Smooth muscle cell (in vitro differentiated cells): Measurements from ENCODE around the gene MR1. TPM values are rescaled to one million over a fixed set of nuclear protein-coding genes. Genes with fewer than 3 reads are reported as not detected.

Experiments used
- DNase-seq: peaks from one replicate; lab custom pipeline; 2025; ENCODE audit not compliant: unreplicated experiment; lab: John Stamatoyannopoulos, UW
- H2AFZ ChIP-seq: fragments of 200-600 bp; sonication (generic); 2 replicates; pipeline ENCODE4 v1.6.0; 2016; ENCODE audit warnings: antibody characterized with exemption, low read depth, mild to moderate bottlenecking
- H3F3A ChIP-seq: fragments of 200-600 bp; sonication (generic); 2 replicates; pipeline ENCODE4 v1.6.0; 2017; ENCODE audit warnings: antibody characterized with exemption, low read depth
- H3K27ac ChIP-seq: fragments of 200-600 bp; sonication (generic); 2 replicates; pipeline ENCODE4 v1.5.1; 2016; ENCODE audit warnings: low read depth, mild to moderate bottlenecking
- H3K27me3 ChIP-seq: fragments of 200-600 bp; sonication (generic); 2 replicates; pipeline ENCODE4 v1.6.1; 2016; ENCODE audit warnings: low read depth, mild to moderate bottlenecking
- H3K36me3 ChIP-seq: fragments of 200-600 bp; sonication (generic); 2 replicates; pipeline ENCODE4 v1.5.1; 2016; ENCODE audit warnings: low read depth
- H3K4me1 ChIP-seq: fragments of 200-600 bp; sonication (generic); 2 replicates; pipeline ENCODE4 v1.5.1; 2016; ENCODE audit warnings: low read depth
- H3K4me2 ChIP-seq: fragments of 200-600 bp; sonication (generic); 2 replicates; pipeline ENCODE4 v1.6.0; 2016; ENCODE audit warnings: mild to moderate bottlenecking
- H3K4me3 ChIP-seq: fragments of 200-600 bp; sonication (generic); 2 replicates; pipeline ENCODE4 v1.5.1; 2016; ENCODE audit warnings: mild to moderate bottlenecking
- H3K79me2 ChIP-seq: fragments of 200-600 bp; sonication (generic); 2 replicates; pipeline ENCODE4 v1.6.0; 2016; ENCODE audit warnings: low read depth, mild to moderate bottlenecking
- H3K9ac ChIP-seq: fragments of 200-600 bp; sonication (generic); 2 replicates; pipeline ENCODE4 v1.6.0; 2016; ENCODE audit warnings: low read depth
- H3K9me3 ChIP-seq: fragments of 200-600 bp; sonication (generic); replicated peaks from 2 replicates; pipeline ENCODE4 v1.5.1; 2016; ENCODE audit warnings: low read depth
- H4K20me1 ChIP-seq: fragments of 200-600 bp; sonication (generic); 2 replicates; pipeline ENCODE4 v1.6.0; 2016; ENCODE audit warnings: low read depth
- CTCF ChIP-seq: fragments of 200-600 bp; sonication (generic); IDR thresholded peaks from 2 replicates; pipeline ENCODE4 v1.5.1; 2017; ENCODE audit warnings: borderline replicate concordance, mild to moderate bottlenecking, antibody characterized with exemption; ENCODE audit not compliant: insufficient read depth, poor library complexity, severe bottlenecking
- WGBS: methylation state at CpG from one replicate; pipeline ENCODE4 v1.1.7; 2016; ENCODE audit warnings: low lambda C conversion rate; 5-methylcytosine and 5-hydroxymethylcytosine counted together
- polyA plus RNA-seq: library from polyadenylated mRNA; unstranded; fragments of >200 nt; fragmentation: Nextera tagmentation; extraction: Ambion mirVana; gene quantifications from 2 replicates; pipeline ENCODE4 v1.2.1, GENCODE V29; 2016
- total RNA-seq: library from RNA; depleted of rRNA; stranded (reverse); fragments of >200 nt; gene quantifications from 2 replicates; pipeline ENCODE4 v1.2.3, GENCODE V29; 2014

Gene MR1
- total and polyA plus RNA-seq, 2 experiments from 2014 or later: 0.26 to 2.1 TPM

GRCh38 chr1:181088079-181089016 is 54.6 kb downstream of the MR1 start, which contains the start of gene IER5:
TSS of gene IER5 (plus strand) at chr1:181088700. CDS start at chr1:181088903, 203 bp downstream.
- peaks cover 19% of the 10 kb centered on the region for H3K4me1 ChIP-seq
- peak within 1 kb of the TSS; percentile 95 for H3K9ac ChIP-seq
- H3K4me3 ChIP-seq: peak within 1 kb of the TSS; percentile 94
- H3K4me2 ChIP-seq: peak within 1 kb of the TSS; percentile 100
- H3K36me3 ChIP-seq: no peaks in the 10 kb centered on the region
- DNase-seq: peak; percentile 93
- peak within 1 kb of the TSS; percentile 45 for H2AFZ ChIP-seq
- H3K79me2 ChIP-seq: peaks cover 37% of the 10 kb centered on the region
- WGBS: 5% methylated on average over 76 of the region's 76 CpGs
- H3K9me3 ChIP-seq: no peaks in the 10 kb centered on the region
- H3F3A ChIP-seq: peaks cover 3% of the 10 kb centered on the region
- H4K20me1 ChIP-seq: peaks cover 47% of the 10 kb centered on the region
- no peaks in the 10 kb centered on the region for H3K27me3 ChIP-seq
- TF ChIP-seq CTCF: no peak
- peak within 1 kb of the TSS; percentile 86 for H3K27ac ChIP-seq

GRCh38 chr1:181089017-181089675 is 55.4 kb downstream of the MR1 start:
- Histone ChIP-seq H3K36me3 (no peaks in the 10 kb centered on the region), H3K4me3 (peak overlapping the region; percentile 94), H3K4me2 (peak overlapping the region; percentile 100), H2AFZ (no peak overlapping the region), H4K20me1 (peaks cover 53% of the 10 kb centered on the region), H3K79me2 (peaks cover 37% of the 10 kb centered on the region), H3K9me3 (no peaks in the 10 kb centered on the region), H3K27me3 (no peaks in the 10 kb centered on the region), H3K27ac (peak overlapping the region; percentile 86), H3K4me1 (peaks cover 23% of the 10 kb centered on the region), H3K9ac (peak overlapping the region; percentile 95), H3F3A (peaks cover 3% of the 10 kb centered on the region)
- under 1% methylated on average over 50 of the region's 97 CpGs for WGBS
- no peak for TF ChIP-seq CTCF
- DNase-seq: no peak

- H3K4me3 ChIP-seq: peak overlapping the region; percentile 94
- no peak overlapping the region for H2AFZ ChIP-seq
- H3K79me2 ChIP-seq: peaks cover 37% of the 10 kb centered on the region
- peaks cover 3% of the 10 kb centered on the region for H3F3A ChIP-seq
- peak overlapping the region; percentile 95 for H3K9ac ChIP-seq
- peak; percentile 28 for DNase-seq
- under 1% methylated on average over 48 of the region's 48 CpGs for WGBS
- H3K4me2 ChIP-seq: peak overlapping the region; percentile 100
- peaks cover 53% of the 10 kb centered on the region for H4K20me1 ChIP-seq
- H3K9me3 ChIP-seq: no peaks in the 10 kb centered on the region
- no peaks in the 10 kb centered on the region for H3K27me3 ChIP-seq
- H3K36me3 ChIP-seq: no peaks in the 10 kb centered on the region
- H3K27ac ChIP-seq: peak overlapping the region; percentile 86
- peaks cover 30% of the 10 kb centered on the region for H3K4me1 ChIP-seq
- TF ChIP-seq CTCF: no peak
These were observed 56.1 kb downstream of the MR1 start for GRCh38 chr1:181089676-181090544.
